LNCAP (cell line): ENCODE data around the gene PEAK1.

ENCODE experiments used
- TF ChIP-seq, protein P1 (sequence below): fragments of 450-650 bp; IDR thresholded peaks from 2 replicates; pipeline ENCODE4 v1.5.1; 2017; ENCODE audit warnings: mild to moderate bottlenecking

PEAK1 gene

DNA sequence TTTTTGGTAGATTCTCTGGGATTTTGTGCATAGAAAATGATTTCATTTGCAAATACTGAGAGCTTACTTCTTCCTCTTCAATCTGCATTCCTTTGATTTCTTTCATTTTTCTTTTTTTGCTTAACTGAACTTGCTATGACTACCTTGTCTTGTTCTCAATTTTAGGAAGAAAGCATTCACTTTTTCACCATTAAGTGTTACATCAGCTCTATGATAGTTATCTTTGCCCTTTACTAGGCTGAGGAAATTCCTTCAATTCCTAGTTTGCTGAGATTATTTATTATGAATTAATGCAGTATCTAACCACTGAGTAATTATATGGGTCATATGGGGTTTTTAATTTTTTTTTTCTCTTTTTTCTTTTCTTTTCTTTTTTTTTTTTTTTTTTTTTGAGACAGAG, 172.8 kb downstream of the PEAK1 start:
- TF ChIP-seq, protein P1, sequence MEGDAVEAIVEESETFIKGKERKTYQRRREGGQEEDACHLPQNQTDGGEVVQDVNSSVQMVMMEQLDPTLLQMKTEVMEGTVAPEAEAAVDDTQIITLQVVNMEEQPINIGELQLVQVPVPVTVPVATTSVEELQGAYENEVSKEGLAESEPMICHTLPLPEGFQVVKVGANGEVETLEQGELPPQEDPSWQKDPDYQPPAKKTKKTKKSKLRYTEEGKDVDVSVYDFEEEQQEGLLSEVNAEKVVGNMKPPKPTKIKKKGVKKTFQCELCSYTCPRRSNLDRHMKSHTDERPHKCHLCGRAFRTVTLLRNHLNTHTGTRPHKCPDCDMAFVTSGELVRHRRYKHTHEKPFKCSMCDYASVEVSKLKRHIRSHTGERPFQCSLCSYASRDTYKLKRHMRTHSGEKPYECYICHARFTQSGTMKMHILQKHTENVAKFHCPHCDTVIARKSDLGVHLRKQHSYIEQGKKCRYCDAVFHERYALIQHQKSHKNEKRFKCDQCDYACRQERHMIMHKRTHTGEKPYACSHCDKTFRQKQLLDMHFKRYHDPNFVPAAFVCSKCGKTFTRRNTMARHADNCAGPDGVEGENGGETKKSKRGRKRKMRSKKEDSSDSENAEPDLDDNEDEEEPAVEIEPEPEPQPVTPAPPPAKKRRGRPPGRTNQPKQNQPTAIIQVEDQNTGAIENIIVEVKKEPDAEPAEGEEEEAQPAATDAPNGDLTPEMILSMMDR = no peak

DNA sequence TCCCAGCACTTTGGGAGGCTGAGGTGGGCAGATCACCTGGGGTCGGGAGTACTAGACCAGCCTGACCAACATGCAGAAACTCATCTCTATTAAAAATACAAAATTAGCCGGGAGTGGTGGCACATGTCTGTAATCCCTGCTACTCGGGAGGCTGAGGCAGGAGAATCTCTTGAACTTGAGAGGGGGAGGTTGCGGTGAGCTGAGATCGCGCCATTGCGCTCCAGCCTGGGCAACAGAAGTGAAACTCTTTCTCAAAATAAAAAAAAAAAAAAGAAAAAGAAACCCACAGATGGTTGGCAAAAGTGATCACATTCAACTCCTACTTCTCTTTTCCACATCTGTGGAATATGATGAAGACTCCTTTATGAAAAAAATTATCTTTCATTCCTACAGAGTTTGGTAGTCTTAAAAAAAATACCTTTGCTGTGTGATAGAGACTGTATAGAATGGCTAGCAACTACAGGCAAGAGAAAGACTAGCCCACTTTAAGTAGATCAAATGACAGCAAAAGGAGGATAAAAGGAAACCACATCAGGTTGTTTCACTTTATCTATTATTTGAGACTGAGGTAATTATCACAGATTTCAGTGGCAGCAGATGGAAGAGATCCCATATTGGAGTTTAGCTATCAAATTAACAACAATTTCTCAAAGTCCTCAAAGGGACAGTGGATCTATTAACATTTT, 176.0 kb downstream of the PEAK1 start:
- TF ChIP-seq, protein P1 = no peak

DNA sequence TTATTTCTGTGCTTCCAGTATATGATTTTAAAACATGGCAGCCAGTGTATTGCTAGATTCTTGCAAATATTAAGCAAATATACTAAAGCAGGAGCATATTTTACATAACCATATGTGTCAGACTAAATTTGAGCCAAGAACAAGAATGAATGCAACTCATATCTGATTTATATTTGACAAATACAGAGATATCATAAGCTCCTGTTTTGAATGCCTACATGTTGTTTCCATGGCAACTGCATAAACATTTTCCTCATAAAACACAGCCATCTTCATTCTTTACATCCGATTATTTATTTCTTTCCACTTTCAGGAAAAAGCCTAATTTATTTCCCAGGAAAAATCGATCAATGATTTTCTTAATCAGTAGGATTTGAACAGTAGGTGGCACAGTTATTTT, 176.8 kb downstream of the PEAK1 start:
- TF ChIP-seq, protein P1 = no peak

DNA sequence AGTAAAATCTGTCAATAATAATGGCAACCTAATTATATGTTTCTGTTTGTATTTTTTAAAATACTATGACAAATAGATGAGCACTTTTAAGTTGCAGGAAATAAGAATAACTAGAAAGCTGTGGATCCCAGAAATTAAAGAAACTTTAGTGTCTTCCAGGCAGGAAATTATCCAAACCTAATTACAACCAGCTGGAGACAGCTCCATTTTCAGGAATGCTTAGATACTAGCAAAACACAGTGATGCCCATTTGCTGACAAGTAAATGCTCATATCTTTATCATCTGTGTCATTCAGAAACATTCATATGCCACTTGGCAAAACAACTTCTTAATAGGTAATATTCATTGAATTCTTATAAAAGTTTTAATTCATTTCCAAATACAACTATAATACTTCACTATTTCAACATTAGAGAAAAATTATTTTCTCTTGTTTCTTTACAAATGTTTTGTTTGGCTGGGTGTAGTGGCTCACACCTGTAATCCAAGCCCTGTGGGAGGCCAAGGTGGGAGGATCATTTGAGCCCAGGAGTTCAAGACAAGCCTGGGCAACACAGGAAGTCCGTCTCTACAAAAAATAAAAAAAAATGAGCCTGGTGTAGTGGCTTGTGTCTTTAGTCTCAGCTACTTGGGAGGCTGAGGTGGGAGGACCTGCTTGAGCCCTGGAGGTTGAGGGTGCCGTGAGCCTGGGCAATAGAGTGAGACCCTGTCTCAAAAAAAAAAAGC, 179.9 kb downstream of the PEAK1 start:
- TF ChIP-seq, protein P1 = no peak

DNA sequence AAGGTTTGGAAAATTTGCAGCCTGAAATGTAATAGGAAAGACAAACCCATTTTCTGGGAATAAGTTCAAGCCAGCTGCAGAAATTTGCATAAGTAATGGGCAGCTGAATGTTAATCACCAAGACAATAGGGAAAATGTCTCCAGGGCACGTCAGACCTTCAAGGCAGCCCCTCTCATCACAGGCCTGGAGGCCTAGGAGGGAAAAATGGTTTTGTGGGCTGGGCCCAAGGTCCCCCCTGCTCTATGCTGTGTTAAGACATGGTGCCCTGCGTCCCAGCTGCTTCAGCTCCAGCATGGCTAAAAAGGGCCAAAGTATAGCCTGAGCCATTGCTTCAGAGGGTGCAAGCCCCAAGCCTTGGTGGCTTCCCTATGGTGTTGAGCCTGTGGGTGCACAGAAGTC, 184.3 kb downstream of the PEAK1 start:
- TF ChIP-seq, protein P1 = no peak

DNA sequence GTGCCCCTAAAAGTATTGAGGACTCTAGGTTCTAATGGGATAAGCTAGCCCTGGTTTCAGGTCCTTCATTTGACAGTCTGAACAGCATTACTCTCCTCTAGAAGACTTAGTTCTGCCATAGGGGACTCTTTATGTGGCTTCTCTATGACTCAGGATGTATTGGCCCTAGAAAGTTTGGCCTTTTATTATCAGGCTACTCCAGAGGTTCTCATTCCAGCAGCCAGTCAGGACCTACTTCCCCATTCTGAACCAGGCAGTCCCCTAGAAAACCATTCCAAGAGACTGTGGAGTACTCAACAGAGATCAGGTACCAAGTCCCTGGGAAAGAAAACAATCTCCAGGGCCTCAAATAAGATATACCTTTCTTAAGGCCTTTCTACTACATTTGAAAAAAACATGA, 191.1 kb downstream of the PEAK1 start:
- TF ChIP-seq, protein P1 = no peak

DNA sequence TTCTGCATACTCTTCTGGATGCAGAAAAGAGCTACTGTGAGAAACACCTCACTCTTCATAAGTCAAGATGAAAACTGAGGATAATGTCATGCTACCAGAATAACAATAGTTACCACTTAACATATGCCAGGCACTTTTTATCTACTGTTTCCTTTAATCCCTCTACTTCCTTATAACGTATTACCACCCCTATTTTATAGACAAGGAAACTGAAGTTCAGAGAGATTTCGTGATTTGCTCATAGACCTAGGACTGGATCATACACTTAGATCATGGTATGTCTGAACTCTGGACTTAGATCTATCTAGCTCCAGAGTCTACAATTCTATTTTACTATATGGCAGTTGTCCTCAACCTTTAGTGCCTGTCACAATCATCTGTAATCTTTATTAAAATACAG, 193.3 kb downstream of the PEAK1 start:
- TF ChIP-seq, protein P1 = no peak
